Measurements from ENCODE around the gene IDH2. TPM values are rescaled to one million over a fixed set of nuclear protein-coding genes. Genes with fewer than 3 reads are reported as not detected.

Gene IDH2
- total RNA-seq, 1 donor from 2014 or later, result 321 TPM

DNA sequence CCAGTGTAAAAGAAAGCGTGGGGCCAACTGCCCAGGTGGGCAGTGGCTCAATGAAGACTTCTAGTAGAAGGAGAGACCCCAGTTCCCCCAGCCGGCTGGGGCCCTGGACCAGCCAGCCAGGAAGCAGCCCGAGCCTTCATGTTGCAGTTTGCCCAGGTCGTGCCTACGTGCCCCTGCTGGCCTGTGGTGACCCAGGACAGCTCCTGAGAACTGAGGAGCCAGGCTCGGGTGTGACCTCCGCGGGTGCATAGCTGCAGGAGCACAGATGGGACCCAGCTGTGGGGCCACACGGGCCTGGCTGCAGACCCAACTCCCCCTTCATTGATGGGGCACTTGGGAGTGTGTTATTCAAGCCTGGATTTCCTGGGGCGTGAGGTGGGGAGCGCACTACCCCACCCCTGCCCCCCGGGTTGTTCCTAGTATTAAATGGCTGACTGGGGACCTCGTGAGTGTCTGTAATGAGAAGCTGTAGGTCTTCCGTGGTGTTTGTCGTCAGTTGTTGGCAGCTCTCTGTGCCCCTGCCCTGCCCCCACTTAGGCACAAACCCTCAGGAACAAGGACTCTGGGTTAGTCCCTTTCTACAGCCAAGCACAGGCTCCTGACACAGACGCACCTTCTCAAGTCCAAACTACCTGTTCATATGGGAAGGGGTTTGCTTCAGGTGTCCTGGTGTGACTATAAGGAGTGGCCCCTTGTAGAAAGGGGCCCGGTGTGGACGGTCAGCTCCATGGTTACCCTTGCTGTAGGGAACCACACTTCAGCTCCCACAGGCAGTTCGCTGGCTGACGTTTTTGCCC is 39.1 kb downstream of the IDH2 start:
- DNase-seq, result no peak

DNA sequence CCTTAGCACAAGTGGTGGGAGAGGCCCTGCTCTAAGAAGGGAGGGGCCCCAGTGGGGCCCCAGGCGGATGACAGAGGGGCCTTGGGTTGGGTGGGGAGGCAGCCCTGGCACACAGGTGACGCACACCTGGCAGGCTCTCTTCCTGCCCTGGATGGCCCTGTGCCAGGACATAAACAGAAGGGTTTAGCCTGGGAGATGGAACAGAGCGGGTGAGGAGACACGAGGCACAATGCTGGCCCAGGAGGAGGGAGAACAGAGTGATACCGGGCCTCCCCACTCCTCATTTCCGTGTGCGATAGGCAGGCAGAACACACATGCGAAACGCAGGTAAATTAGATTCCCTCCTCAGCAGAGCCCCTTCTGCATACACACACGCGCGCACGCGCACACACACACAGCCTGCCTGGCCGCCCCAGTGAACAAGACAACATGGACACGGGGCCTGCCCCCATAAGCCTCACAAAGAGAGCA is 39.8 kb downstream of the IDH2 start:
- DNase-seq, result peak; percentile 72

DNA sequence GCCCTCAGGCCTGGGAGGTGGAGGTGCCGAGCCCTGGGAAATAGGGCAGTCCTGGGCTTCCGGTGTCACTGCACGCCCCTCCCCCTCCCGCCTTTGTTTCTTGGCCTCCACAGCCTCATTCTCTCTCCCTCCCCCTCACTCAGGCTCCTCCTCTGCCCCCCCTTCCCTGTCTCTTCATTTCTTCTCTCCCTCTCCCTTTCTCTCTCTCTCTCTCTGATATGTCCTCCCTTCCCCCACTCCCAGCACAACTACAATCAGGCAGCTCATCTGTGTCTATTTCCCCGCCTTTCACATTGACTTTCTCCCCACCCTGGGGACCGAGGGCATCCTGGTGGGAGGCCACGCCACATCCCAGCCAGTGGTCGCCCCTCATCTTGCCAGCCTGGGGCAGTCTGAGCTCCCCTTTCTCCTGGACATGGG is 40.2 kb downstream of the IDH2 start:
- peak; percentile 76 for DNase-seq

DNA sequence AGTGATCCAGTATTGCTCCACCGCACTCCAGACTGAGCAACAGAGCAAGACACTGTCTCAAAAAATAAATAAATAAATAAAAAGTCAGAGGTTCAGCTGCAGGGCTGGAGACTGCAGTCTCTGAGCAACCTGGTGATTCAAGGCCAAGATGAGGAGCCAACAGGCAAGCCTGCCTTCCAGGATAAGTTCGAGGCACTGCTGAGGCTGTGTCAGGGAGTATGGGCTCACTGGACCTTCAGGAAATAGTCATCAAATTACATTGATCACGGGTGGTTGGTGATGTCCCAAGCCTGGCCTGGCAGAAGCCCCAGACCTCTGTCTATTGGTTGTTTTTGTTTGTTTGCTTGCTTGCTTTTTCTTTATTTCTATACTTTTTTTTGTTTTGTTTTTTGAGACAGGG is 41.5 kb downstream of the IDH2 start:
- no peak for DNase-seq

DNA sequence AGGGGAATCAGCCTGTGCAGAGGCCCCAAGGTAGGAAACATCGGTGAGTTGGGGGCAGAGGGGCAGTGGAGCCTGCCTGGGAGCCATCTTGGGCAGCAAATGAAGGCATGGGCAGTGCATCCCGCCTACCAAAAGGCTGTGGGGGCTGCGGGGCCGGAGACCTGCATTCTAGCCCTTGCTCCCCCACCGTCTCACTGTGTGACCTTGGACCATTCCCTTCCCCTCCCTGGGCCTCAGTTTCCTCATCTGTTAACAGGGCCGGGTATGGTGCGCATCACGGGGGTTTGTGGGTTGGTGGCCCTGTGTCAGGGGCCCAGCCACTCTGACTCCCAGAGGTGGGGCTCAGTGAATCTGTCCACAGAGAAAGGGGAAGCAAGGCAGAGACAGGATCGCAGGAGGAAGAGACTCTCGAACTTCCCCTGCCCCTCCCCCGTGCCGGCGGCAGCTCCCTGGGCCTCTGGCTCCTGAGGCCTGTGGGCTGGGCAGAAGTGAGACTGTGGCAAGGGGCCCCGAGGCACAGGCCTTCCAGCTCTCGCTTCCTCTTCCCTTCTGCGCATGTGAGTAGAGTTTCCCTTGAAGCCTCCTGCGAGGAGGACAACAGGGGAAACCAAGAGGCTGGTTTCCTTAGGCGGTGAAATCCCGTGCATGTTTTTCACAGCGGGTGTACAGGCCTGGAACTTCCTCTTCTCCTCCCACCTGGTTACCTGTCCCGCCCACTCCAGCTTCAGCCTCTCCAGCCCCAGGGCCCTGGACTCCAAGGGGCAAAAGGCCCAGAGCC is 42.9 kb downstream of the IDH2 start:
- DNase-seq, result peak; percentile 54

DNA sequence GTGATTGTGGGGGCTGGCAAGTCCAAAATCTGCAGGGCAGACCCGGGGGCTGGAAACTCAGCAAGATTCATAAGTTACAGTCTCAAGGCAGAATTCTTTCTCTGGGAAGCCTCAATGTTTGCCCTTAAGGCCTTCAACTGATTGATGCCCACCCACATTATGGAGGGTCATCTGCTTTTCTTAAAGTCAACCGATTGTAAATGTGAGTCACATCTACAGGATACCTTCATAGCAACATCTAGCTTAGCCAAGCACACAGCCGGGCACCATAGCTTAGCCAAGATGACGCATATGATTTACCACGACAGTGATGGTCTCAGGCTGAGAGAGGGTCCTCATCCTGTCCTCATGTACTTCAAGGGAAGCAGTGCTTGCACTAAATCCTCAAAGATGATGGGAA is 43.5 kb downstream of the IDH2 start:
- no peak for DNase-seq

DNA sequence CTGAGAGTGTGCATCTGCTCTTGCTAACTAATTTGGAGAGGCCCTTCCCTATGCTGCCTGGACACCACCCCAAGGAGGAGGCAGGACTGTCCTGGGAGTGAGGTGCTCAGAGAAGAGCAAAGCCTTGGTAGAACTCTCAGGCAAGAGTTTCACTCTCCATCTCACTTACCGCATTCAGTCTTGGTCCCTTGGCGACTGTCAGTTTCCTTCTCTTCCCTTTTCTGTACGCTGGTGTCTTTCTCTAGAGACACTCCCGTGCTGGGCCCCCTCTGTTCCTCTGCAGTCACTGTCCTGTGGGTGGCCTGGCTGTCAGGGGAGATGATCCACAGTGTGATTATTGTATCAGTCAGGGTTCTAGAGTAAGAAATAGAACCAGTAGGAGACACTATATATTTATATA is 44.0 kb downstream of the IDH2 start:
- DNase-seq, result no peak

DNA sequence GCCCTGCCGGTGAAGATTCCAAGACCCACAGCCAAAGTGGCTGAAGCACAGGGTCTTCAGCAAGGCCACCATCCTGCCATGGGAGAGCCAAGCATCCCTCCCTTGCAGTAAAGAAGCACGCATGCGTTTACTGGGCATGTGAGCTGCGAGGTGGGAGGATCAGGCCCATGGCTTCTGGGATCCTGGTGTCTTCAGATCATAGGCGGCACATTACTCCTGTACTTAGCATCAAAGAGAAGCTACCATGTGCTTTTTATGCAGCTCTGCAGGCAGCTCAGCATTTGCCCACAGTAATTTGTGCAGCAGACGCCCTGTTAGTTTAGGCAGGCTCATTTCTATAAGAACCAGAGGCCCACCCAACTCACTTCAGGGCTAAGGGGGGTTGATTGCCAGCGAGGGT is 45.7 kb downstream of the IDH2 start:
- DNase-seq, result no peak

DNA sequence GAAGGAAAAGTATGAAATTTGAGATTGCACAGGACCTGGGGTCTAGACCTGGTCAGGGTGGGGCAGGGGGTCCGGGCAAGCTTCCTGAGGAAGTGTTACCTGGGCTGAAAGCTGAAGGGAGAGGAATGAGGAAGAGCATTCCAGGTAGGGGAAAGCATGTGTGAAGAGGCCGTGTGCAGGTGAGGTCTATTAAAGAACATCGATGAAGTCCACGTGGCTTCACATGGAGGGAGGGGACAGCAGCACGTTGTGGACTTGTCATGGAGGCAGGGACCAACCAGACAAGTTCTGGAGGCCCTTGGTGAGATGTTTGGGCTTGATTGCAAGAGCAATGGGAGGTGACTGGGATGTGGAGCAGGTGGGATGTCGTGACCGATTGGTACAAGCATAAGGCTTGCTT is 47.1 kb downstream of the IDH2 start:
- DNase-seq, result no peak

DNA sequence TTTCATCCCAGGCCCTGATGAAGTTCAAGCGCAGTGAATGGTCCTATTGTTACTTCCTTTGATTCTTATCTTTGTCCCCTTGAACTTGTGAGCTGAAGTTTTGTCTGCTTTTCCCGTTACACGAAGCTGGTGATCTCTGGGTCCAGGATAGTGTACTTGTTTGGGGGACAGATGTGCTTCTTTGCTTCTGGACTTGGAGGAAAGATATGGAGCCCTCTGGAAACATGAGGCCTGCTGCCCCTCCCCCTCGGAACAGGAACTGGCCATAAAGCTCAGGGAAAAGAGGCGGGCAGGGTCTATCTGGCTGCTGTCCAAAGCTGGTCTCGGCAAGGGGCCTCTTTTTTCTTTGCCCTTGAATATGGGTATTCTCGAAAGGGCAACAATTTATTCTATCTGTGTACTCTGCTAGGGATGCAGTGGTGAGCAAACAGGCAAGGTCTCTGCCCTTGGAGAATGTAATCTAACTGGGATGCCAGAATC is 47.6 kb downstream of the IDH2 start:
- DNase-seq, result no peak

DNA sequence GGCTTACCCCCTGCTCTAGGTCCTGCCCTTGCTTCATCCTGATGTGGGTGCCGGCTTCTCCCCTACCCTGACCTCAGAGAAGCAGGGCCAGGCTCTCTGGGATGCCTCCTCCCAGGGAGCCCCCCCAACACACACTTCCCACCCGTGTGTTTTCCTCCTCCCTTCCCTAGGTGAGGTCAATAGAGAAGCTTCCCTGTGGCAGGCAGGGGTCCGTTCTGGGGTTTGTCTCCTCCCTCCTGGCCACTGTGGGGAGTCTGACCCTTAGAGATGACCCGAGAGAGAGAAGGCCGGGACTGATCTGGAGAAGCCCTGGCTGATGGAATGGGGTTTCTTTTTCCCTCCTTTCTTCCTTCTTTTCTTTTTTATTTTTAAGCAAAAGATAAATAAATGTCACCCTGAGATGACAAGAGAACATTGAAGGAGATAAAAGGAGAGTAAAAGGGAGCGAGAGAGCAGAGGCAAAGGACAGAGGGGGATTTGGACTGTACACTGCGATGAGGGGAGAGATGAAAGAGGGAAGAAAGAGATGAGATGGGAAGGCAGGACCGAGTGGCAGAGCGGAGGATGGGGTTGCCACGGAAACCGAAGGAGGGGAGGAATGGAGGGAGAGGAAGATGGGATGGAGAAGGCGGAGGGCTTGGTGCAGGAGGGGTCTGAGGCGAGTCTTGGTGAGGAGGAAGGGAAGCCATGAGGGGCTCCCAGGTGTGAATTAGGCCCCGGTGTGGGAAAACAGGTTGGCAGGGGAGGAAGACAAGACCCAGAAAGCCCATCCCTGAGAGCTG is 48.4 kb downstream of the IDH2 start:
- DNase-seq, result no peak

DNA sequence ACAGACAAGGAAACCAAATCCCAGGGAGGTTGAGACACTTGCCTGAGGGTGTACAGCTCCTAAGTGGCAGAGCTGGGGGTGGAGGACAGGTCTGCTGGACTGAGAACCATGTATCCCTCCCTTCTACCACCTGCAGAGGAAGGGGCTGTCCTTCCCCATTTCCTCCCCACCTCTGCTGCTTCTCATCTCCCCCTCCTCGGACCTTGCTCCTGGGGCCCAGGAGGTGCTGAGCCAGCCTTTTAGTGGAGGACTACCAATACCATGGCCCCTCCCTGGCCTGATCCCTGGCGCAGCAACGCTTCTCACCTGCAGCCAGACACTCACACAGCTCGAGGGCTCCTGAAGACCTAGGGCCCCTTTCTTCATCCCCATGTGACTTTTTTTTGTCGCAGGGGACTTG is 50.4 kb downstream of the IDH2 start:
- no peak for DNase-seq

DNA sequence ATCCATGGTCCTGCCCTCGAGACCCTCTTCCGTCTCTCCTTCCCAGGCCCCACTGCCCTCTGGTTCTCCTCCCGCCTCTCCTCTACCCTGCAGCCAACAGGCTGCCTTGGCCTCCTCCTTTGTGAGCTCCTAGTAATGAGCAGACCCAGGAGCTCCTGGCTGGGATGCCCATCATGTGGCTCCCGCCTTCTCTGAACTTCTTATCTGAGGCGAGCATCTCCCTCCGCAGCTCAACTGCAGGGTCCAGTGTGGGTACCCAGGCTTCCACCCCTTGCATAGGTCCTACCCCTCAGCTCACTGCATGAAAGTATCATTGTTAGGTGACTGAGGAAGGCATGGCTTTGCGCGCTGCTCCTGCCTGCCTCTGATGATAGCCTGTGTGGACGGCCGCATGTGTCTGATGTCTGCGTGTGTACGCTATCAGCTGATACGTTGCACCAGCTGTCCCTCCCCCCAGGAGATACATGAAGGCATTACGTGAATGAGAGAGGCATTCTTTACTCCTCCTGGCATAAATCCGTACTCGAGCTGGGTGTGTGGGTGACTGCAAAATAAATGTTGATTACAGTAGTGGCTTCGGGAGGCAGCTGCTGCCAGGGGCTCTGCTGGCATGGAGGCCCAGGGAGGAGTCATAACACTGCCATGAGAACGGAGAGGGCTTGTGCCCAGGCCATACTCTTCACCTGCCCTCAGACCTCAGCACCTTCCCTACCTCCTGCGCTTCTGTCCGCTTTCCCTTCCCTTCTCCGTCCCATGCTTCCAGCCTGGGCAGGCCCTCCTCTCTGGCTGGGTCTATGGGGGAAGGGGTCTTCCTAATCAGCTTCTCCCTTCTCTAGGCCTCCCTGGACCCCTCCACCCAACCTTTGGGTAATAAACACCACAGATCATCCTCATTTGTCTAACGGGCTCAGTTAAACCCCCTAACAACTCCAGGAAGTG is 52.3 kb downstream of the IDH2 start:
- peak; percentile 74 for DNase-seq

DNA sequence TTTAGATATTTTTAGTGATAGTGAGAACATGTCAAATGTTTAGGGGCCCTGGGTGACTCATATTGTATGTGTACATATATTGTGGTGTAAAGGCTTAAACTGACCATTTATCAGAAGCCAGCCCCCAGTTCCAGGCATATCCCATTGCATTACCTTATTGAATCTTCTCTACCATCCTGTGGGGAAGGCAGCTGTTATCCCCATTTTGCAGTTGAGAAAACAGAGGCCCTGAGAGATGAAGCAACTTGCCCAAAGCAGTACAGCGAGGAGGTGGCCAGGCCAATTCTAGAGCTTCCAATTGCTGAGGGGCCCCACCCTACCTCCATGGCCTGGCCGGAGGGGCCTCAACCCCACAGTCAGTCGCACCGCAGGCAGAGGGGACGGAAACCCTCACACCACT is 53.2 kb downstream of the IDH2 start:
- DNase-seq, result no peak

DNA sequence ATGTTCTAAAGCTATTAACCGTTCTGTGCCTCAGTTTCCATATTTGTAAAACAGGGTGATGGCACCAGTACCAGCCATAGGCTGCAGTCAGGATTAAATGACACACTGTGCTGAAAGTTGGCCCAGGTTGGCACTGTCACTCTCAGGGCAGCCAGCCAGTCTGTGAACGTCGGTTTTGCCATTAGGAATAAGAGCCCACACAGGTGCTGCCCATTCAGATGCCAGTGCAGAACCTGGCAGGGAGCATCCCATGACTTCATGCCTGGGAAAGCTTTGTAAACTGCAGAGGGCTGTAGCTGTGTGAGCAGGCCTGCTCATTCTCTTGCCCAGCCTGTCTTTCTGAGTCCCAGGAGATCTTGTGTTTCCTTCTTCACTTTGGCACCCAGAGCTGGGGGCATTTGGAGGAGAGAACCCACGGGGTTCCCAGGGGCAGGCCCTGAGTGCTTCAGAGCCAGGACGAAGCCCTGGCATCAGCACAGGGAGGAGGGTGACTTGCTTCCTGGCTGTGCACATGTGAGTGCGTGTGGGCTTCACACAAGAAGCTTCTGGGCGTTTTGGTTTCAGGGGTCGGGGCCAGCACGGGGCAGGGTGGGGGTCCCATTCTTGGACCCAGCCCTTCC is 54.2 kb downstream of the IDH2 start:
- no peak for DNase-seq

DNA sequence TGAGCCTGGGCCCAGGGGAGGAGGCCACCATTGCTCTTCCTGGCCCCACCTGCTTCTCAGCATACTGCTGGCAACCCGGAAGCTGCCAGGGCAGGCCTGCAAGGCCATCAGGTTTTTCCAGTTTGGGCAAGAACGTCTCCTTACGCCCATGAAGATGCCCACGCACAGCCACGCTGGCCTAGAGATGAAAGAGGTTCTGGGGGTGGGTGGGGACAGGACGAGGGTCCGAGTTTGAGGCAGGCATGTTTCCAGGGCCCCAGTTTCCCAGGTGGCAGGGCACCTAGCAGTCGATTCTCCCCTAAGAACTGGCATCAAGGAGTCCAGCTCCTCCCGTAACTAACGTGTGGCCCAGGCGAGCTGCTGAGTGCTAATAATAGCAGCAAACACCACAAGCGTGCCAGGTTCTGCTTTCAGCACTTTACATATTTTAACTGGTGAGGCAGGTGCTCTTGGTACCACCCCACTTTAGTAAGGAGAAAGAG is 55.3 kb downstream of the IDH2 start:
- peak; percentile 54 for DNase-seq

DNA sequence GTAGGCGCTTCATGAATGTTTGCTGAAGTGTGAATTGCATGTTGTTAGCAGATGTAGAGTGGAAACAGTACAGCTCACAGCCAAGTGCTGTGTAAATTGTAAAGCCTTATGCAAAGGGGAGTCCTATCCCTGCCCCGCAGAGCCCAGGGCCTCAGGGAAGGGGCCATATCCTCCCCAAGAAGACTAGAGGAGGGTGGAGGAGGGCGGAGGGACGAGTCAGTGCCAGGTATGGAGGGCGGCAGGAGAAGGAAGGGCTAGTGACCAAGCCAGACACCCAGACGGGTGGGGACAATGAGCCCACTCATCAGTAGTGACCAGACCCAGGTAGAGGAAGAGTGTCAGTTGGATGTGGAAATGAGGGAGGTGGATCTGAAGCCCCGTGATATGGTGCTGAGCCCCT is 56.0 kb downstream of the IDH2 start:
- DNase-seq, result no peak

DNA sequence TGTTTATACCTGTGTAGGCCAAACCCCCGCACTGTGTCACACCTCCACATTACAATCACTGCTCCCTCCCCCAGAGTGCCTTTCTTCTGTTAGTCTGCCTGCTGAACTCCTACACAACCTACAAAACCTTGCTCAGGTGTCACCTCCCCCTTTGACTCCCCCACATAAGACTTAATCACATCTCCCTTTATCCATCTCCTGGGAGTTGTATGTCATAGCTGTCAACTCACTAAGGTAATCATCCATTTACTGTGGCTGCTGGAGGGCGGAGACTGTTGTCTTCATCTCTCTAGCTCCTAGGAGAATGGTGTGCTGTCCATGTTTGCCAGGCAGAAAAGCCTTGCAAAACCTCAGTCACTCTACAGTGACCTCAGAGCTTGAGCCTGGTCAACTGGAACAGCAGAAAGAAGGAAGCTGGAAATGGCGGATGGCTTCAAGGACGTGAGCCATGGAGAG is 57.3 kb downstream of the IDH2 start:
- no peak for DNase-seq

DNA sequence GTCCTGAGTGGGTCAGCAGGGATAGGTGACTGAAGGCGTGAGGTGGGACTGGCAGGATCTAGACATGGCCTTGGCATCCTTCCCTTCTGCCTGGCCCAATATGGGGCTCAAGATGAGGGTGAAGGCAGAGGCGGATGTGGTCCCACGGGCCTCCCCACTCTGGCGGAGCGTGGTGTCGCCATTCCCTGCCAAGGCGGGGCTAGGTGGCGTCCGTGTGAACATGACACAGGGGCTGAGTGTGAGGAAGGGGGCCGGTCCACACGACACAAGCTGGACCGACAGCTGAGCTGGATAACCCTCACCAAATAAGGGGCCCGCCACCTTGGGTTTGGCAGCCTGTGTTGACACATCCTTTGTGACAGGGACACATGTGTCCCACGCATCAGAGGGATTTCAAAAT is 58.1 kb downstream of the IDH2 start:
- no peak for DNase-seq

DNA sequence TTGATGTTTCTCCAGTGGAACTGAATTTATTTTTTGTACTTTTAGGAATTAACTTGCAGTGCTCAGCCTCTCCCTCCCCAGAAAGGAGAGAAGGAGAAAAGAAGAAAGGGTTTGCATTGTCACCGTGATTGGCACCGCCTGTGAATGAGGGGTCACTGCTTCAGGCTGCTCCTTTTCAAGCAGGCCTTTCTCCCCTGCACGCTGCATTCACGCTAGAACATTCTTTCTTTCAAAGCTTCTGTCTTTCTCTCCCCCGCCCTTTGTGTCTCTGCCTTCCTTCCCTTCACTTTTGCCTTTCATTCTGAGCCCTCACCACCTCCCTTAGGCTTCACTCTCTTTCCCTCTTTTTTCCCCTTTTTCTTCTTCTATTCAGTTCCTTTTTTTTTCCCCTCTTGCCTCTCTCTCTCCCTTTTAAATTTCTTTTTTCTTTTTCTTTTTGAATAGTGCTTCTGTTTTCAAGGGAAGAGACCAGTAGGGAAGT is 58.7 kb downstream of the IDH2 start:
- no peak for DNase-seq

Measured in tongue (tissue), 2 donors.